ENCODE results near the gene GNG7. TPM values are rescaled to one million over a fixed set of nuclear protein-coding genes. Genes with fewer than 3 reads are reported as not detected.

Gene GNG7
- total RNA-seq, 4 donors from 2014 or later, result 2.1 to 4.3 (median 3.0) TPM

DNA sequence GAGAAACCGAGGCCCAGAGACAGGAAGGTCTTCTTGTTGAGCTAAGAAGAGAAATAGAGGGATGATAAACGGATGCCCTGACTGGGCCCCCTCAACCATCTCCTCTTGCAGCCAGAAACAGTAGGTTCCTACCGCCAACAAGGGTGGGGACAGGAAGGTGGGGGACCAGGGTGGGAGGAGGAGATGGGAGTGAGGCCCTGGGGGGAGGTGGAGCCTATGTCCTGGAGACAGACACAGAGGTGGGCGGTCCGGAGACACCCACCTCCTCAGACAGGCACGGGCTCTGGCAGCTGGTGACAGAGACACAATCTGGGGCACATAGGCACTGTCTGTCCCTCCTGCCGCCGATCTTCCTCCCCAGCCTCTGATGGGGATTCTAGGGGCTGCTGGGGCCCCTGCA, 209.6 kb downstream of the GNG7 start:
- no peak for TF ChIP-seq POLR2AphosphoS5 (IDR thresholded peaks at IDR 0.05)
- TF ChIP-seq POLR2A (IDR thresholded peaks at IDR 0.05), result no peak
- no peak for TF ChIP-seq EP300 (IDR thresholded peaks at IDR 0.05)
- no peaks in the 10 kb centered on the region for H3K9me3 ChIP-seq
- H3K4me1 ChIP-seq, result peaks cover 72% of the 10 kb centered on the region
- WGBS, result 71% methylated on average over 8 of the region's 8 CpGs
- no peak for DNase-seq (ENCODE audit: low spot score in 2 of 2)
- H3K4me3 ChIP-seq, result no peak overlapping the region
- no peak overlapping the region for H3K27ac ChIP-seq
- no peaks in the 10 kb centered on the region for H3K27me3 ChIP-seq
- H3K36me3 ChIP-seq, result no peaks in the 10 kb centered on the region

DNA sequence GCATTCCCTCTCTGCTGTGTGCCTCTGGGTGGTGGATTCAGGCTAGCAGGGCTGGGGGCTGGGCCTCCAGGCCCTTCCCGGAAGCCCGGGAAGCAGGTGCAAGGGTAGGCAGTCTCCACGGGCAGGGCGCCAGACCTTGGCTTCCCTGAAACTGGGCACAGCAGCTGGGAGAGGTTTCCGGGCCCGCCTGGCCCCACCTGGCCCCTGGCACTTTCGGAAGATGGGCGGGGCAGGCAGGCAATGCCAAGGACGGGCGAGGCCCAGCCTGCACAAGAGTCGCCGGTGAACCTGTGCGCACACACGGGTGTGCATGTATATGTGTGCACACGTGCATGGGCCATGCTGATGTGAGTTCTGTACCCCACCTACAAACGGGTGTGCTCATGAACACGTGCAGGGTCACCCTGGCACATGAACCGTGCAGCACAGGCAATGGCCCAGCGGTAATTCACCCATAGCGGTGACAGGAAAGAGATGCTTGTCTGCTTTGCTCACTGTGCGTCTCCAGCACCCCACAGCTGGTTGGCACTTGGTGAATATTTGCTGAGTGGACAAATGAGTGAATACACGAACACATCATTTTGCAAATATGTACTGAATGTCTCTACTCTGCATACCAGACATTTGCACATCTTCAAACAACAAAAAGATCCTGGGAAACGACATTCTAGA, 211.2 kb downstream of the GNG7 start:
- TF ChIP-seq POLR2AphosphoS5 (IDR thresholded peaks at IDR 0.05) (peak in 2 of 3 donors; percentile 20 to 81), POLR2A (IDR thresholded peaks at IDR 0.05) (no peak)
- TF ChIP-seq, protein P1, sequence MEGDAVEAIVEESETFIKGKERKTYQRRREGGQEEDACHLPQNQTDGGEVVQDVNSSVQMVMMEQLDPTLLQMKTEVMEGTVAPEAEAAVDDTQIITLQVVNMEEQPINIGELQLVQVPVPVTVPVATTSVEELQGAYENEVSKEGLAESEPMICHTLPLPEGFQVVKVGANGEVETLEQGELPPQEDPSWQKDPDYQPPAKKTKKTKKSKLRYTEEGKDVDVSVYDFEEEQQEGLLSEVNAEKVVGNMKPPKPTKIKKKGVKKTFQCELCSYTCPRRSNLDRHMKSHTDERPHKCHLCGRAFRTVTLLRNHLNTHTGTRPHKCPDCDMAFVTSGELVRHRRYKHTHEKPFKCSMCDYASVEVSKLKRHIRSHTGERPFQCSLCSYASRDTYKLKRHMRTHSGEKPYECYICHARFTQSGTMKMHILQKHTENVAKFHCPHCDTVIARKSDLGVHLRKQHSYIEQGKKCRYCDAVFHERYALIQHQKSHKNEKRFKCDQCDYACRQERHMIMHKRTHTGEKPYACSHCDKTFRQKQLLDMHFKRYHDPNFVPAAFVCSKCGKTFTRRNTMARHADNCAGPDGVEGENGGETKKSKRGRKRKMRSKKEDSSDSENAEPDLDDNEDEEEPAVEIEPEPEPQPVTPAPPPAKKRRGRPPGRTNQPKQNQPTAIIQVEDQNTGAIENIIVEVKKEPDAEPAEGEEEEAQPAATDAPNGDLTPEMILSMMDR (IDR thresholded peaks at IDR 0.05), result no peak
- no peaks in the 10 kb centered on the region for H3K9me3 ChIP-seq
- H3K4me3 ChIP-seq, result no peak overlapping the region
- H3K4me1 ChIP-seq, result peaks cover 71% of the 10 kb centered on the region
- no peaks in the 10 kb centered on the region for H3K27me3 ChIP-seq
- DNase-seq (ENCODE audit: low spot score in 2 of 2), result peak in 1 of 2 donors; percentile 85
- H3K36me3 ChIP-seq, result no peaks in the 10 kb centered on the region
- peak overlapping the region; percentile 22 for H3K27ac ChIP-seq
- 10% methylated on average over 7 of the region's 23 CpGs for WGBS

DNA sequence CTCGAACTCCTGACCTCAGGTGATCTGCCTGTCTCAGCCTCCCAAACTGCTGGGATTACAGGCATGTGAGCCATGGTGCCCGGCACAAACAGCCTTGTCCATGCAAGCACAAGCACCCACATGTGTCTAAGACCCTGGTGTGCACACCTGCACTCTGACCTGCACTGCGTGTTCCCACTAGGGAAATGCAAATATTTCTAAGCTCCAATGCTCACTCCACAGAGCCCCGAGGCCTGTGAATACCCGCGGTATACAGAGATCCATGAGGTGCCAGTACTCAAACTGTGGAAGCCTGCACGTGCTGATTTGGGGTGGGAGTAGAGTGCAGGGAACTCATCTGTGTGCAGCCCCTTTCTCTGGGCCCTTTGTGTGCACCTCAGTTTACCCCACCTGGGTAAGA, 211.8 kb downstream of the GNG7 start:
- Histone ChIP-seq H3K27me3 (no peaks in the 10 kb centered on the region), H3K9me3 (no peaks in the 10 kb centered on the region), H3K27ac (peak overlapping the region; percentile 22), H3K36me3 (no peaks in the 10 kb centered on the region), H3K4me1 (peaks cover 65% of the 10 kb centered on the region), H3K4me3 (no peak overlapping the region)
- TF ChIP-seq EP300 (IDR thresholded peaks at IDR 0.05) (no peak), POLR2AphosphoS5 (IDR thresholded peaks at IDR 0.05) (no peak), POLR2A (IDR thresholded peaks at IDR 0.05) (no peak)
- no peak for DNase-seq (ENCODE audit: low spot score in 2 of 2)
- WGBS, result 88% methylated on average over 3 of the region's 7 CpGs

DNA sequence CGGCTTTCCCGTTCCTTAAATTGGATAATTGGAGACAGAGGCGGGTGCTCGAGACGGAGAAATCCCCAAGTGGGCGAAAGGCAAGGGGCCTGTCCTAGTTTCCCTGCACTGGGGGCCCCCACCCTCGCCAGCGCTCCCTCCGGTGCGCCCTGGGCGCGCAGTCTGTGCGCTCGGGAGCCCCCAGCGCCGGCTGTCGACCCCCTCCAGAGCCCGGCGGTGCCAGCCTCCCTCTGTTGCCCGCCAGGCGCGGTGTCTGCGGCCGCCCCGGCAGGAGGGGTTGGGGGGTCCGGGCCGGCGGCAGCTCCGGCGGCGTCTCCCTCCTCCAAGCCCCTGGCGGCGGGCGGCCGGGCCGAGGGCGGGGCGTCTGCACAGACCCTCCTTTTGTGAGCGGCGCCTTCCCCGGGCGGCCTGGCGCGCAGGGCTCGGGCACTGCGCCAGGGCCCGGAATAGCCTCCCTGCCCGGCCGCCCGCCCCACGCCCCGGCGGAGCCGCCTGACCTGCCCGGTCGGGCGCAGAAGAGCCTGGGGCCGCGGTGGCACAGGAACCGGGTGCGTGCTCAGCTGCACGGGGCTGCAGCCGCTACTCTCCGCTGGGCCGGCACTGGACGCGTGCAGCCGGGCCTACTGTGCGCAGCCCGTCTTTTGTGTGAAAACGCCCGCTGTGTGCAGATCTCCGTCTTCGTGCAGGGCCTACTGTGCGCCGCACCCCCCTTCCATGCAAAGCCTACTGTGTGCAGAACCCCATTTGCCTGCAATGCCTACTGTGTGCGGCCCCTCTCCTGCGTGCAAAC, 213.4 kb downstream of the GNG7 start:
- Histone ChIP-seq H3K4me1 (peaks cover 50% of the 10 kb centered on the region), H3K4me3 (peak overlapping the region; percentile 52), H3K9me3 (no peaks in the 10 kb centered on the region), H3K27ac (peak overlapping the region; percentile 61), H3K36me3 (no peaks in the 10 kb centered on the region), H3K27me3 (no peaks in the 10 kb centered on the region)
- TF ChIP-seq POLR2A (IDR thresholded peaks at IDR 0.05) (no peak), POLR2AphosphoS5 (IDR thresholded peaks at IDR 0.05) (peak in 1 of 3 donors; percentile 6)
- WGBS, result 5% methylated on average over 4 of the region's 78 CpGs
- DNase-seq (ENCODE audit: low spot score in 2 of 2), result no peak

DNA sequence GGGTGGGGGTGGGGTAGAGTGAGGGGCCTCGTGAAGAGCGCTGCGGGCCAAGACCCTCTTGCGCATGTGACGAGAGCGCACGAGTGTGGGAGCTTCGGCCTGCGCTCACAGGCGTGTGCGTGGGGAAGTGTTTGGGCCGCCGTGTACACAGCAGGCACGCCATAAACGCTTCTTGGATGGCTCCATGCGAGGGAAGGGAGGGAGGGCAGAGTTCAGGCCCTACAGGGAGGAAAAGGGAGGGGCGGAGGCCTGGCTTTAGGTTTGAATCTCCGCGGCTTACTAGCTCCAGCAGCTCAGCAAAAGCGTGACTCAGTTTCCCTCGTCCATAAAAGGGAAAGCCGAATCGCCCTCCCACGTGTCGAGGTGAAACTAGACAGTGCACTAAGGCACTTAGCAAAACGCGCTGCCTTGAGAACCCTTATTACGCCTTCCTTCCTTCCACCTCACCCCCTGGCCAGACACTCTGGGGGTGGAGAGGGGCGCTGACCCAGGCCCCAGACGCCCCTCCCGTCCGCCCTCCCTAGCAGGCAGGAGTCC, 214.0 kb downstream of the GNG7 start:
- Histone ChIP-seq H3K27ac (peak overlapping the region; percentile 61), H3K27me3 (no peaks in the 10 kb centered on the region), H3K4me3 (peak overlapping the region; percentile 52)

DNA sequence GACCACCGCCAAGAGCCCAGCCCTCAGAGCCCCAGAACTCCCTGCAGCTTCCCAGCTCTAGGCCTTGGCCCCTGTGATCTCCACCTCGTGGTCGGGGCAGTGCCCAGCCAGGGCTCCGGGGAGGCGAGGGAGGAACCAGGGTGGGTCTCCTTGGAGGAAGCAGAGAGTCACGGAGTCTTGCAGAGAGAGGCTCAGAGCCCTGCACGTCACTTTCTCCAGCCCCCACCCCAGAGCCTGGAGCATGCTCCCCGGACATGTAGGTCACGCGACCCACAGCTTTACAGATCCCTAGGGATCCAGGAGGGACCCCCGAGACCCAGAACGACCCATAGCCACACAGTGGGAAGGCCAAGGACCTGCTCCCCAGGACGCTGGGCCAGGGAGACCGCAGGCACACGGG, 214.7 kb downstream of the GNG7 start:
- TF ChIP-seq, protein P1 (IDR thresholded peaks at IDR 0.05), result no peak
- TF ChIP-seq EP300 (IDR thresholded peaks at IDR 0.05) (no peak), POLR2AphosphoS5 (IDR thresholded peaks at IDR 0.05) (no peak), POLR2A (IDR thresholded peaks at IDR 0.05) (no peak)
- Histone ChIP-seq H3K4me3 (peak overlapping the region; percentile 52), H3K36me3 (no peaks in the 10 kb centered on the region), H3K9me3 (peaks cover 6% of the 10 kb centered on the region), H3K4me1 (peaks cover 46% of the 10 kb centered on the region), H3K27ac (no peak overlapping the region), H3K27me3 (no peaks in the 10 kb centered on the region)
- 44% methylated on average over 7 of the region's 15 CpGs for WGBS
- no peak for DNase-seq (ENCODE audit: low spot score in 2 of 2)

More for the DNA sequence above, 214.0 kb downstream of the GNG7 start:
- Histone ChIP-seq H3K9me3 (no peaks in the 10 kb centered on the region), H3K4me1 (peaks cover 46% of the 10 kb centered on the region), H3K36me3 (no peaks in the 10 kb centered on the region)
- DNase-seq (ENCODE audit: low spot score in 2 of 2), result no peak
- no peak for TF ChIP-seq POLR2A (IDR thresholded peaks at IDR 0.05)
- no peak for TF ChIP-seq EP300 (IDR thresholded peaks at IDR 0.05)
- TF ChIP-seq, protein P1 (IDR thresholded peaks at IDR 0.05), result no peak
- no peak for TF ChIP-seq POLR2AphosphoS5 (IDR thresholded peaks at IDR 0.05)
- WGBS, result under 1% methylated on average over 18 of the region's 32 CpGs

All from suprapubic skin (tissue), 4 donors.